ENCODE data around the gene SDC1. TPM values are rescaled to one million over a fixed set of nuclear protein-coding genes. Genes with fewer than 3 reads are reported as not detected.

Gene SDC1
- total RNA-seq, 1 experiment from 2014 or later: 306 TPM

DNA sequence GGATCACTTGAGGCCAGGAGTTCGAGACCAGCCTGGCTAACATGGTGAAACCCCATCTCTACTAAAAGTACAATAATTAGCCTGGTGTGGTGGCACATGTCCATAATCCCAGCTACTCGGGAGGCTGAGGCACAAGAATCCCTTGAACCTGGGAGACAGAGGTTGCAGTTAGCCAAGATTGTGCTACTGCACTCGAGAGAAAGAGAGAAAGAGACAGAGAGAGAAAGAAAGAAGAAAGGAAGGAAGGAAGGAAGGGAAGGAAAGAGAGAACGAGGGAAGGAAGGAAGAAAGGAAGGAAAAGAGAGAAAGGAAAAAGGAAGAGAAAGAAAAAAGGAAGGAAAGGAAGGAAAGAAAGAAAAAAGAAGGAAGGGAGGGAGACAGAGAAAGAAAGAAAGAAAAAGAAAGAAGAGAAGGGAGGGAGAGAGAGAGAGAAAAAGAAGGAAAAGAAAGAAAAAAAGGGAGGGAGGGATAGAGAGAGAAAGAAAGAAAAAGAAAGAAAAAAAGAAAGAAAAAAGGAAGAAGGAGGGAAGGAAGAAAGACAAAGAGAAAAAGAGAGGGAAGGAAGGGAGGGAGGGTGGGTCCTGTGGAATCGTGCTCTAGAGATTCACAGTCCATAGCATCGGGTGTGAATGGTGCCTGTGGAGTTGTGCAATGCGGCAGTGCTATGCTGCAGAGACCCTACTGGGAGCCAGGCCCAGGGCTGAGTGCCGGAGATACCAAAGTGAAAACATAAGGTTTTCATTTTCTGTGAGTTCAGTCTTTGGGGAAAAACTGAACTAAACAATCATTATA lies 4.6 kb upstream of the SDC1 start:
- DNase-seq (ENCODE audit: low read depth): no peak

- DNase-seq (ENCODE audit: low read depth): no peak
Measured at GRCh38 chr2:20227894-20228505, 3.1 kb upstream of the SDC1 start.

- DNase-seq (ENCODE audit: low read depth): no peak
Measured at GRCh38 chr2:20226152-20226545, 1.2 kb upstream of the SDC1 start.

- peak; percentile 79 for DNase-seq (ENCODE audit: low read depth)
Measured at GRCh38 chr2:20225294-20226151, 593 bp upstream of the SDC1 start.

GRCh38 chr2:20224164-20224715 lies 690 bp downstream of the SDC1 start:
- no peak for DNase-seq (ENCODE audit: low read depth)

DNA sequence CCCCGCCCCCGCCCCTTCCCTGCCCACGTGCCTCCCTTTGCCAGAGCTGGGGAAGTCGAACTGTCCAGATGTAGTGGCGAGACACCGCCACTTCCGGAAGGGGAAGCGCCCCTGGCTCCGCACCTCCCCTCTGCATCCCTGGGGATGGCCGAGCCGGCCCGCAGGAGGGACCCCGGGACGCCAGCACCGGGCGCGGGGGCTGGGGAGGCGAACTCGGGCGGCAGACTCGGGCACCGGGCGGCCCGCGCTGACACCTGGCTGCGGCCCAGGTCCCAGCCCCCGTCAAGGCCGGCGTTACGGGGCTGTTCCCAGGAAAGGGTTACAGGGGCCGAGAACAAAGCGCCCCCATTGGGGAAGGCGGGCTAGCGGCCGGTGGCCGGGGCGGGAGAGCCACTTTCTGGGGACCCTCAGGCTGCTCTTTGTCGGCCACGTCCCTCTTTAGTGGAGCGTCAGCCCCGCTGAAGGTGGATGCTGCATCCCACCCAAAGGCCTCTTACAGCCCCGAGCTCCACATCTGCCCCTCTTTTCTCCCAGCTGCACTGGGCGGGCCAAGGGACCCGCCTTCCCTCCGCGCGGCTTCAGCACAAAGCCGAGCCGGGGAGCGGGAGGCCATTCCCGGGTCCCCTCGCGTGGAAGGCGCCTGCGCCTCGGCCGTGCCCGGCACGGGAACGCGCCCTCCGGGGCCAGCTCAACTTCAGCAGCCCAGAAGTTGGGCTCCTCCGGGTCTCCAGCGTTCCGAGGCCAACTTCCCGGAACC lies 1.3 kb downstream of the SDC1 start:
- peak; percentile 69 for DNase-seq (ENCODE audit: low read depth)

GRCh38 chr2:20222769-20223406 lies 2.0 kb downstream of the SDC1 start:
- no peak for DNase-seq (ENCODE audit: low read depth)

- DNase-seq (ENCODE audit: low read depth): no peak
Measured at GRCh38 chr2:20222014-20222768, 2.7 kb downstream of the SDC1 start.

GRCh38 chr2:20221555-20221973 lies 3.4 kb downstream of the SDC1 start:
- DNase-seq (ENCODE audit: low read depth): no peak

GRCh38 chr2:20220806-20221554 lies 4.0 kb downstream of the SDC1 start:
- no peak for DNase-seq (ENCODE audit: low read depth)

- no peak for DNase-seq (ENCODE audit: low read depth)
Measured at GRCh38 chr2:20219763-20220380, 5.1 kb downstream of the SDC1 start.

DNA sequence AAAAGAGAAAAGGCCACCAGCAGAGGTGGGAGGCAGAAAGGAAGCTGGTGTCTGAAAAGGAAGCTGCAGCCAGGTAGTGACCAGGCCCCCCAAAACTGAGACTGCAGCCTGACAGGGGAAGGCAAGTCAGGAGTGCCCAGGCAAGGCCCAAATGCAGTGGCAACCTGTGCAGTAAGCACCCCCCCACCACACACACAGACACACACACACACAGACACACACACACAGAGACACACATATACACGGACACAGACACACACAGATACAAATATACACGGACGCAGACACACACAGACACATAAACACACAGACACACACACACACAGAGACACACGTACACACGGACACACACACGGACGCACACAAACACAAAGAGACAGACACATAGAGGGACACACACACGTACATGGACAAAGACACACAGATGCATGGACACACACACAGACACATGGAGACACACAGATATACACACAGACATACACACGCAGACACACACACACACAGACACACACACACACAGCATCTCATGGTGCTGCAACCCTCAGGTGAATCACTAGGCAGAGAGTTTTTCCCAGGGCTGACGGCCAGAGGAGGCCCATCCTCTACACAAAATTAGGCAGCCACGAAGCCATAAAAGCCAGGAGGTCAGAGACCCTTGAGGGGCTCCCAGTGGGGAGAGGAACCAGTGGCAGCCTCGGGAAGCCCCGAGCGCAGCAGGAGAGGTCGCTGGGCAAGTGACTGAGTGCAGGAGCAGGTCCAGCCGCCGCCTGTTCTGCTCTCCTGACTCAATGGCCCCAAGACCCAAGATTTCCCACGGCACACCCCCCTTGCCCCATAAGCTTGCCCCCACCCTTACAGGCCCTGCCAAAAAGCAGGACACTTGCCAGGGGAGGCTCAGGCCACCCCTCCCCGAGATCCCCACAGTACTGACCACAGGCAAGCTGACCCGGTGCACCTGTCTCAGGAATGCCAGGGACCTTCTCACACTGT lies 6.3 kb downstream of the SDC1 start:
- no peak for DNase-seq (ENCODE audit: low read depth)

GRCh38 chr2:20217041-20217970 lies 7.6 kb downstream of the SDC1 start:
- peak; percentile 77 for DNase-seq (ENCODE audit: low read depth)

DNA sequence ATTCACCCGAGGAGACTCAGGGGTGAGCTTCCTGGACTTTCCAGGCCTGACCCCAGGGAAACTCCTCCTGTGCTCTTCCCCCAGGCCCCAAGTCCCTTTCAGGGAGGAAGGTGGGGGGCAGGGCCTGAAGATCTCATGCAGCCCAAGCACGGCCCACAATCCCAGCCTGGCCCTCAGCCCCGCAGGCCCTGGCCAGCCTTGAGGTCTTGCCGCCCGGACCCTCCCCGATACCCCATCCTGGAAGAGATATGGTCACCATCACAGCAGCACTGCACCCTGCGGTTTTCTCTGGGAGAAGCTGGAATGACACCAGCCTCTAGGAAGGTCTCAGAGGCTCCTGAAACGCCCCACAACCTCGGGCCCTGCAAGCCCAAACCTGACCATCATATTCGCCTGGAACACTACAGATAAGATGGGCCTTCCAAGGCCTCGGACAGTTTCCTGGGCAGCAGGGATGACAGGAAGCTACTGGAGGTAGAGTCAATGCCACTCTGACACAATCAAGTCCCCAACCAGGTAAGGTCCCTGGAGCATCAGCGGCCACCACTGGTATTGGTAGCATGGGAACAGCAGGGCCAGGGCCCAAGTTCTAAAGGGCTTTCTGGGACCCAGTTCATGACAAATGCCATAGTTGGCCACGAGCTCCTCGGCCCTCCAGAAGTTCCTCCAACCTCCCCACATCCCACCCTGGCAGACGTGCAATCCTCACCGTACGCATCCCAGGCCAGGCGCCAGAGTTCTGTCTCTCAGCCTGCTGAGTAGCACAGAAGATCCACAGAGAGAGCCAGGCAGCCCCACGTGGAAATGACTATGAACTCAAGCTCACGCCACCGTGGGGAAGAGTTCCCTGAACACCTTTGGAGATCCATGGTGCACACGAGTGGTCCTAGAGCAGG lies 8.6 kb downstream of the SDC1 start:
- no peak for DNase-seq (ENCODE audit: low read depth)

All from HT1080 (cell line).